Keratinocyte (primary cell): ENCODE data around the gene SPECC1L. TPM values are rescaled to one million over a fixed set of nuclear protein-coding genes. Genes with fewer than 3 reads are reported as not detected.

Source experiments
- DNase-seq: peaks from one replicate; pipeline ENCODE4 v3.0.0-alpha.2; 2011; ENCODE audit warnings: low read depth, missing footprints, low spot score
- FAIRE-seq: peaks from 2 replicates; lab custom pipeline; 2011; peaks lifted over from hg19 to GRCh38; lab: Jason Lieb, UNC
- H2AFZ ChIP-seq: 2 replicates; pipeline ENCODE4 v1.6.0; 2012; ENCODE audit warnings: low read length, control low read depth, inconsistent platforms; ENCODE audit not compliant: control insufficient read depth
- H3K27ac ChIP-seq: 2 replicates; pipeline ENCODE4 v1.5.1; 2011; ENCODE audit warnings: low read length; ENCODE audit not compliant: control insufficient read depth, insufficient read depth
- H3K27me3 ChIP-seq: 3 replicates; pipeline ENCODE4 v1.6.0; 2011; ENCODE audit warnings: low read length; ENCODE audit not compliant: control insufficient read depth, insufficient read depth; ENCODE audit errors: extremely low read depth
- H3K36me3 ChIP-seq, 2 experiments: 2 replicates in 1 of 2; 3 replicates in 1 of 2; pipeline ENCODE4 v1.5.1; 2011; ENCODE audit warnings: low read length in 2 of 2, mild to moderate bottlenecking in 1 of 2; ENCODE audit not compliant: control insufficient read depth in 2 of 2, insufficient read depth in 2 of 2; ENCODE audit errors: extremely low read depth in 1 of 2
- H3K4me1 ChIP-seq: 3 replicates; pipeline ENCODE4 v1.5.1; 2011; ENCODE audit warnings: low read length; ENCODE audit not compliant: control insufficient read depth, insufficient read depth; ENCODE audit errors: extremely low read depth
- H3K4me2 ChIP-seq: 3 replicates; pipeline ENCODE4 v1.6.0; 2011; ENCODE audit warnings: low read depth, low read length; ENCODE audit not compliant: control insufficient read depth, insufficient read depth; ENCODE audit errors: extremely low read depth
- H3K4me3 ChIP-seq, 3 experiments: fragments of 200-600 bp in 1 of 3; sonication (generic) in 1 of 3; 2 replicates in 2 of 3; 3 replicates in 1 of 3; pipeline ENCODE4 v1.5.1; 2011 to 2016; ENCODE audit warnings: low read length in 3 of 3, mild to moderate bottlenecking in 3 of 3, control low read depth in 2 of 3, inconsistent platforms in 1 of 3, low read depth in 1 of 3, mixed read lengths in 1 of 3, mixed run types in 1 of 3, moderate library complexity in 1 of 3; ENCODE audit not compliant: control insufficient read depth in 2 of 3, insufficient read depth in 2 of 3; ENCODE audit errors: extremely low read depth in 1 of 3
- H3K79me2 ChIP-seq: 2 replicates; pipeline ENCODE4 v1.6.0; 2012; ENCODE audit warnings: low read length; ENCODE audit not compliant: control insufficient read depth, insufficient read depth
- H3K9ac ChIP-seq: 3 replicates; pipeline ENCODE4 v1.6.0; 2011; ENCODE audit warnings: low read length; ENCODE audit not compliant: control insufficient read depth, insufficient read depth; ENCODE audit errors: extremely low read depth
- H3K9me1 ChIP-seq: 3 replicates; pipeline ENCODE4 v1.6.0; 2011; ENCODE audit warnings: low read length; ENCODE audit not compliant: control insufficient read depth, insufficient read depth; ENCODE audit errors: extremely low read depth
- H3K9me3 ChIP-seq: 2 replicates; pipeline ENCODE4 v1.5.1; 2012; ENCODE audit warnings: low read depth, low read length; ENCODE audit not compliant: control insufficient read depth
- H4K20me1 ChIP-seq: 3 replicates; pipeline ENCODE4 v1.6.0; 2011; ENCODE audit warnings: low read length; ENCODE audit not compliant: control insufficient read depth, insufficient read depth; ENCODE audit errors: extremely low read depth
- EZH2 ChIP-seq: IDR thresholded peaks from one replicate; pipeline ENCODE4 v1.6.1; 2012; ENCODE audit warnings: inconsistent platforms, mild to moderate bottlenecking, low read length, moderate library complexity
- dilution Hi-C: fragments of 300-500 bp; cut with MboI; formaldehyde crosslinking; loops from one replicate; pipeline ENCODE4 v1.7.0; 2020; ENCODE audit warnings: low sequenced_read_pairs; ENCODE audit not compliant: extremely low pct_ligation_motif_present
- polyA plus RNA-seq, 5 experiments: library from polyadenylated mRNA; depleted of rRNA in 3 of 5; stranded (reverse) in 3 of 5; stranded (forward) in 1 of 5; unstranded in 1 of 5; fragments of >200 nt; gene quantifications; 1 replicate in 1 of 5; 2 replicates in 3 of 5; 3 replicates in 1 of 5; pipeline versions ENCODE4 v1.2.1 to v1.2.3, GENCODE V29; 2011 to 2012; ENCODE audit warnings: missing spikeins in 2 of 5, low read depth in 1 of 5, low replicate concordance in 1 of 5
- TF ChIP-seq, protein P1 (sequence below), 3 experiments: IDR thresholded peaks in 1 of 3; conservative IDR thresholded peaks in 1 of 3; optimal IDR thresholded peaks in 1 of 3; 2 replicates in 2 of 3; 3 replicates in 1 of 3; pipeline versions ENCODE3 to v1.5.1; 2011; ENCODE audit warnings: low read length in 3 of 3, mild to moderate bottlenecking in 3 of 3, moderate library complexity in 2 of 3, control low read depth in 1 of 3, inconsistent platforms in 1 of 3; ENCODE audit not compliant: insufficient read depth in 2 of 3; ENCODE audit errors: extremely low read depth in 1 of 3

The SPECC1L gene
- polyA plus RNA-seq, 1 donor (not counting 4 experiments of a cell fraction or from before 2014, with no cell fraction given): 19.3 TPM

DNA sequence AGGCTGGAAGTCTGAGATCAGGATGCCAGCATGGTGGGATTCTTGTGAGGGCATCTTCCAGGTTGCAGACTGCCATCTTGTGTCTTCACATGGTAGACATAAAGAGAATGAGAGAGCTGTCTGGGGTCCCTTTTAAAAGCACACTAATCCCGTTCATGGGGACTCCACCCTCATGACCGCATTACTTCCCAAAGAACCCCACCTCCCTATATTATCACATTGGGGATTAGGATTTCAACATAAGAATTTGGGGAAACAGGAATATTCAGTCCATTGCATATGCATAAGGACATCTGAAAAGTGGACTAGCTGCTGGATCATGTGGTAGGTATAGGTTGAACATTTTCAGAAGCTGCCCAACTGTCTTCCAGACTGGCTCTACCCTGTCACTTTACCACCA is 123.6 kb downstream of the SPECC1L start:
- dilution Hi-C loops: no loop called here
- H3K79me2 ChIP-seq: no peaks in the 10 kb centered on the region
- H3K27ac ChIP-seq: no peak overlapping the region
- no peaks in the 10 kb centered on the region for H4K20me1 ChIP-seq
- no peak overlapping the region for H3K4me3 ChIP-seq
- no peaks in the 10 kb centered on the region for H3K27me3 ChIP-seq
- H2AFZ ChIP-seq: no peak overlapping the region
- no peaks in the 10 kb centered on the region for H3K9me1 ChIP-seq
- TF ChIP-seq EZH2: no peak
- TF ChIP-seq, protein P1, sequence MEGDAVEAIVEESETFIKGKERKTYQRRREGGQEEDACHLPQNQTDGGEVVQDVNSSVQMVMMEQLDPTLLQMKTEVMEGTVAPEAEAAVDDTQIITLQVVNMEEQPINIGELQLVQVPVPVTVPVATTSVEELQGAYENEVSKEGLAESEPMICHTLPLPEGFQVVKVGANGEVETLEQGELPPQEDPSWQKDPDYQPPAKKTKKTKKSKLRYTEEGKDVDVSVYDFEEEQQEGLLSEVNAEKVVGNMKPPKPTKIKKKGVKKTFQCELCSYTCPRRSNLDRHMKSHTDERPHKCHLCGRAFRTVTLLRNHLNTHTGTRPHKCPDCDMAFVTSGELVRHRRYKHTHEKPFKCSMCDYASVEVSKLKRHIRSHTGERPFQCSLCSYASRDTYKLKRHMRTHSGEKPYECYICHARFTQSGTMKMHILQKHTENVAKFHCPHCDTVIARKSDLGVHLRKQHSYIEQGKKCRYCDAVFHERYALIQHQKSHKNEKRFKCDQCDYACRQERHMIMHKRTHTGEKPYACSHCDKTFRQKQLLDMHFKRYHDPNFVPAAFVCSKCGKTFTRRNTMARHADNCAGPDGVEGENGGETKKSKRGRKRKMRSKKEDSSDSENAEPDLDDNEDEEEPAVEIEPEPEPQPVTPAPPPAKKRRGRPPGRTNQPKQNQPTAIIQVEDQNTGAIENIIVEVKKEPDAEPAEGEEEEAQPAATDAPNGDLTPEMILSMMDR (optimal IDR thresholded peaks at IDR 0.05 in 1 of 3, IDR thresholded peaks at IDR 0.05 in 1 of 3, conservative IDR thresholded peaks at IDR 0.05 in 1 of 3; ENCODE audit: extremely low read depth in 1 of 3, insufficient read depth in 2 of 3, low read length in 3 of 3): no peak
- H3K9ac ChIP-seq: no peak overlapping the region
- no peak for DNase-seq
- no peak overlapping the region for H3K4me2 ChIP-seq
- H3K4me1 ChIP-seq: peaks cover 12% of the 10 kb centered on the region
- peaks cover 4 to 15% of the 10 kb centered on the region in 2 experiments for H3K36me3 ChIP-seq
- H3K9me3 ChIP-seq: no peaks in the 10 kb centered on the region
- FAIRE-seq: no peak

DNA sequence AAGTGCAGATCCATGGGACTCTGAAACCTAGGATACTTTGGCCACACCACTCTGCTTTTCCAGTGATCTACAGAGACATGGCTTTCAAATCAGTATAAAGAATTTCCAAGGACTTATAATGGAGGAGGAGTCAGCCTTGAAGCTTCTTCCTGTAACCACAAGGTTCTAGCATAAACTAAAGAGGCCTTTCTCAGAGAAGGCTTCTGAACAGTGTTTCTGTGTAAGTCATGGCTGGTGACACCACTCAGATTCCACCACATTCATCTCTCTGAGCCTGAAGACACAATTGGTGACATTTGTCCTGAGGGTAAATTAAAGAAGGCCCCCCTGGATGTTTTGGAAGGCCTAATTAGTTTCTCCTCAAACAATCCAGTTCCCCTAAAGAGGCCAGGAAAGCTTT is 127.8 kb downstream of the SPECC1L start:
- H3K4me1 ChIP-seq: peaks cover 13% of the 10 kb centered on the region
- H4K20me1 ChIP-seq: peaks cover 7% of the 10 kb centered on the region
- no peak overlapping the region for H3K4me3 ChIP-seq
- peaks cover 2% of the 10 kb centered on the region for H3K9me1 ChIP-seq
- no peaks in the 10 kb centered on the region for H3K27me3 ChIP-seq
- peaks cover 6 to 26% of the 10 kb centered on the region in 2 experiments for H3K36me3 ChIP-seq
- dilution Hi-C loops: no loop called here
- H3K79me2 ChIP-seq: no peaks in the 10 kb centered on the region
- H3K9ac ChIP-seq: no peak overlapping the region
- H3K9me3 ChIP-seq: no peaks in the 10 kb centered on the region
- DNase-seq (no peak), FAIRE-seq (no peak)
- TF ChIP-seq EZH2: no peak
- TF ChIP-seq, protein P1 (optimal IDR thresholded peaks at IDR 0.05 in 1 of 3, IDR thresholded peaks at IDR 0.05 in 1 of 3, conservative IDR thresholded peaks at IDR 0.05 in 1 of 3; ENCODE audit: extremely low read depth in 1 of 3, insufficient read depth in 2 of 3, low read length in 3 of 3): no peak
- no peak overlapping the region for H3K4me2 ChIP-seq
- no peak overlapping the region for H3K27ac ChIP-seq
- no peak overlapping the region for H2AFZ ChIP-seq
